Hematopoietic multipotent progenitor cell treated with erythropoietin and hydrocortisone succinate and interleukin-3 and kit ligand, for 6 days (in vitro differentiated cells): Measurements from ENCODE around the gene TPK1.

Source experiments
- DNase-seq: peaks from one replicate; pipeline ENCODE4 v3.0.0-alpha.2; 2015

Gene TPK1

DNA sequence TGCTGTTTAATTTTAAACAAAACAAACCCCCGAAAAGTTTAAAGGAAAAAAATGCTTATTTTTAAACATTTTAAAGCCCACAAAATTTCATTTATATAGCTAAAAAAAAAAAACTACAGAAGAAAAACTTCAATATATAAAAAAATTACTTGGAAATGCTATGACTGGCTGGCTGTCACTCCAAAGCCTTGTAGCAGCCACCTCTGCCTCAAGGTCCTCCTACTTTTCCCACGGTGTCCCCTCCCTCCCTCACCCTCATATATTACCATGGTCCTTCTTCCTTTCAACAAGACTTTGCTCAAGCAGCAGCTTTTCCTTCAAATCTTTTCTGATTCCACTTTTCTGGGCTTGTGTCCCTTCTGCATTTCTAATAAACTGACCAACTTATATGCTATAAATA lies 122.0 kb downstream of the TPK1 start:
- DNase-seq = no peak

DNA sequence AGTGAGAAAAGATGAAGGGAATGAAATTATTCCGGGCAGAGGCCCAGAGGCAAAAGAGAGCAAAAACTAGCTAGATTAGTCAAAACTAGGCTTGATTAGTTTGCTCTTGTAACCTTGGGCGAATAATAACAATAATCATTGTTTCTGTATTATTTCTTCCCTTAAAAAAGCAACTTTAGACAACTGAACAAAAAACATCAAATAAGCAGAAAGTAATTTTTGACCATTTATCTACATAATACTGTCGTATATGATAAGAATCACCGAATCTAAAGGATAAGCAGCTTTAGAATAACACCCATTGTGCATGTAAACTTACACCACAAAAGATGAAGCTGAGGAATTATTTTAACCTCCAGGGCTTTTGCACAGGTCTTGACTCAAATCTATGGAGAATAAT lies 125.1 kb downstream of the TPK1 start:
- no peak for DNase-seq

DNA sequence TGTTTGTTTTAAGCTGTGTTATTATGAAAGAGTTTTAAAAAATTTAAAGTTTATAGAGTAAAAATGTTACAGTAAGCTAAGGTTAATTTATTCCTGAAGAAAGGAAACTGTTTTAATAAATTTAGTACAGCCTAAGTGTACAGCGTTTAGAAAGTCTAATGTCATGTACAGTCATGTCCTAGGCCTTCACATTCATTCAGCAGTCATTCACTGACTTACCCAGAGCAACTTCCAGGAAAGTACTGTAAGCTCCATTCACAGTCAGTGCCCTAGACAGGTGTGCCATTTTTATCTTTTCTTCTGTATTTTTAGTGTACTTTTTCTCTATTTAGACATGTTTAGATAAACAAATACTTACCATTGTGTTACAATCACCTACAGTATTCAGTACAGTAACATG lies 126.8 kb downstream of the TPK1 start:
- no peak for DNase-seq

DNA sequence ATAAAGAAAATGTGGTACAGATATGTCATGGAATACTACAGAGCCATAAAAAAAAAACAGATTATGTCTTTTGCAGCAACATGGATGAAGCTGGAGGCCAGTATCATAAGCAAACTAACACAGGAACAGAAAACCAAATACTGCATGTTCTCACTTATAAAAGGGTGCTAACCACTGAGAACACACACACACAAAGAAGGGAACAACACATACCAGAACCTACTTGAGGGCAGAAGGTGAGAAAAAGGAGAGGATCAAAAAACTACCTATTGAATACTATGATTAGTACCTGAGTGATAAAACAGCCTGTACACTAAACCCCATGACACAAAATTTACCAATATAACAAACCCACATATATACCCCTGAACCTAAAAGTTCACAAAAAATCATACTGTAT lies 144.6 kb downstream of the TPK1 start:
- no peak for DNase-seq

- no peak for DNase-seq
Measured at GRCh38 chr7:144682581-144683280, 153.1 kb downstream of the TPK1 start.

DNA sequence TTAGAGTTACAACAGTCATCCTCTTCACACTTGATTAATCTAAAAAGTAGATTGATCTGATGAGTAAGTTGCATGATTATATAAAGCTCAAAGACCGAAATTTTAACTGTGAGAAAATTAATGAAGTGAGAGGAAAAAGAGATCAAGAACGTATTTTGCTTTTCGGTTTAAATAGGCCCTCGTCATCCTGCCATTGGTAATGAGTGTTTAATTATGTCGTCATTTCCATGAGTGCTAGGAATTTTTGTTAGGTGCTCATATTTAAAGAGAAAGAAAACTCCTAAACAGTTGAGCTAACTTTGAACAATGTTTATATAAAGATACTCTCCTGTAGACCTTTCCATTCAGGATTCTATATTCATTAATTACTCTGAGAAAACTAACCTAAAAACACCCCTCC lies 159.4 kb downstream of the TPK1 start:
- no peak for DNase-seq

DNA sequence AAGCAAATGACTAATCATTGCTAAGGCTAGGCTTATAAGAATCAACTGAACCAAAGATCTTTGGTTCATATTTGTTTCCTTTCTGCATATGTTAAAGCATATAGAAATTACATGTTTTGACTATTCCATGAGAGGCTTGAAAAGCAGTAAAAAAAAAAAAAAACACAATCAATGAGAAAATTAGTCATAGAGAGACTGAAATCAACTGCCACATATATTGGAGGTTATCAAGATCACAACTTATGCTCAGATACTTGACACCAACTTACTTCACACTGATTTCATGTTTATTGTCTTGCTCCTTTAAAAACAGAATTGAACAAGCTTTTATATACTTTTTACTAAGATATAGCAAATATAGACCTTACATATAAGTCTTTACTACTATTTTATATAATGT lies 161.3 kb downstream of the TPK1 start:
- DNase-seq = no peak

- no peak for DNase-seq
Measured at GRCh38 chr7:144672869-144673268, 163.0 kb downstream of the TPK1 start.

DNA sequence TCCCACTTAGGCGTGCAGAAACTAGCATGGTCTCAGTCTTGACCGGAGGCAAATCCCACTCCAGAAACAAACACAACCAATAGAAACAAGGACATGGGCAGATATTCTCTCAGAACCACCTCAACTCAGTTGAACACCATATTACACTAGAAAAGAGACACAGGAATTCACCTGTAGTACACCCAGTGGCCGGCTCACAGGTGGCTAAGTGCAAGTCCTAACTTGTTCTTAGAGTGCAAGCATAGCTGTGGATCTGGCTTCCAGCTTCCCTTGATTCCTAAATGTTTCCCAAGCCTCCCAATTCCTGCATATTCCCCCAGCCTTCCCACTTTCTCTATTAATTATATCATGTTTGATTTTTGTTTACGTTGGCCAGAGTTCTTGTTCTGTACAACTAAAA lies 164.4 kb downstream of the TPK1 start:
- DNase-seq = no peak

GRCh38 chr7:144670218-144670617 lies 165.6 kb downstream of the TPK1 start:
- peak; percentile 57 for DNase-seq

DNA sequence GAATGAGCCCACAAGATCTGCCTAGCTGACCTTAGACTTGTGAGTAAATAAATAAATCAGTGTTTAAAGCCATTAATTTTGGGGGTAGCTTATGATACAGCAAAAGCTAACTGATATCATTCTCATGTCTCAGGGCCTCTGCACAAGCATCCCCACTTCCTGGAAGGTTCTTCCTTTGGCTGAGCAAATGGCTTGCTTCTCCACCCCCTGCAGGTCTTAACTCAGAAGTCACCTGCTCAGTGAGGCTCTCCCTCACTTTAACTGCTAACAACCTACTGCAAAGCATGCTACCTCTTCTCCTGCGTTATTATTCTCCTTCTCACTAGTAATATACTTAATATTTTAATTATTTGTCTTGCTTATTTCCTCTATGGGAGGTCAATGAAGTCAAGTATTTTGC lies 167.3 kb downstream of the TPK1 start:
- no peak for DNase-seq

GRCh38 chr7:144665689-144666381 lies 170.0 kb downstream of the TPK1 start:
- DNase-seq = no peak

DNA sequence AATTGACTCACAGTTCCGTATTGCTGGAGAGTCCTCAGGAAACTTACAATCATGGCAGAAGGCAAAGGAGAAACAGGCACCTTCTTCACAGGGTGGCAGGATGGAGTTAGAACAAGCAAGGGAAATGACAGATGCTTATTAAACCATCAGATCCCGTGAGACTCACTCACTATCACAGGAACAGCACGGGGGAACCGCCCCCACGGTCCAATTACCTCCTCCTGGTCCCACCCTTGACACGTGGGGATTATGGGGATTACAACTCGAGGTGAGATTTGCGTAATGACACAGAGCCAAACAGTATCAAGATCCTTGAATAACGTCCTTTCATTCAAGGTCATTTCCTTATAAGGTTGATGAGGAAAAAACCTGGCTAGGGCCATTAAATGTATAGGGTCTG lies 176.6 kb downstream of the TPK1 start:
- no peak for DNase-seq

DNA sequence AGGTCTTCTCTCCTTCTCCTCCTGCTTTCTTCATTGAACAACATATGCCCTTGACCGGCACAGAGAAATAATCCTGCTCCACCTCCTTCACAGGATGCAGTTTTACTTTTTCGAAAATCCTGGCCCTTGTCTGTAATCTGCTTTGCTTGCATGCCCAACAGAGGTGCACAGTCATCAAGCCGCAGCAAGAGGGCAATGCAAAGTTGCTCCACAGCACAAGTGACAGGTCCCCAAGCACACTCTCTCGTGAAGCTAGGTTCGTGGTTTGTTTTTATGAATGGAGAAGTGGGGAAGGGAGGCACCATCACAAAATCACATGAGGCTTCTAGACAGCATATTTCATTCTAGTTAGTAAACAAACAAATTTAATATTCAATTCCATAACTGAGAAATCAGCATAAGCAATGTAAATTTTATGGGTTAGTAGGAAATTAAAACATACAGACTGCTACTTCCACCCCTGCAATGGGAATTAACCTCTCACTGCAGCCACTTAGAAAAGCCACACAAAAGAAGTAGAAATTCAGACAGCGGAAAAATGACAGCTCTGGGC lies 178.8 kb downstream of the TPK1 start:
- peak; percentile 44 for DNase-seq

DNA sequence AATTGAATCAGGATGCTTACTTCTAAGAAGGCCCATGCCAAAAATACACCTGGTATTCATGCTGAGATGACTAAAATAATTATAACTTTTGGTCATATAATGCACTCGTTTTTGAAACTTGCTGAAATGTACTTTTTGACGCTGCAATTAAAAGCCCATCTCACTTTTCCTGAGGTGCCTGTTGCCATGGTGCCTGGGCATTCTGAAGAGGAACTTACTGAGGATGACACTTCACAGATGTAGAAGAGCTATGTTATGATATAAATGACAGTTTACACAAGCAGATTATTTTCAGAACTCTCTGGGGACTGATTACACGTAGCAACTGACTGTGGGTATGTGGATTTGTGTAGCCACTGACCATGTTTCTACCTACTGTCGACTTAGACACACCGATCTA lies 182.4 kb downstream of the TPK1 start:
- DNase-seq = no peak

DNA sequence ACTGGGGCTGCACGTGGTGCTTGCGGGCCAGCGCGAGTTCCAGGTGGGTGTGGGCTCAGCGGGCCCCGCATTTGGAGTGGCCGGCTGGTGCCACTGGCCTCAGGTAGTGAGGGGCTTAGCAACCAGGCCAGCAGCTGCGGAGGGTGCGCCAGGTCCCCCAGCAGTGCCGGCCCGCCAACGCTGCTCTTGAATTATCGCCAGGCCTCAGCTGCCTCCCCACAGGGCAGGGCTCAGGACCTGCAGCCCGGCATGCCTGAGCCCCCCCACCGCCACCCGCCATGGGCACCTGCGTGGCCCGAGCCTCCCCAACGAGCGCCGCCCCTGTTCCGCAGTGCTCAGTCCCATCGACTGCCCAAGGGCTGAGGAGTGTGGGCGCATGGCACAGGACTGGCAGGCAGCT lies 185.4 kb downstream of the TPK1 start:
- DNase-seq = no peak

DNA sequence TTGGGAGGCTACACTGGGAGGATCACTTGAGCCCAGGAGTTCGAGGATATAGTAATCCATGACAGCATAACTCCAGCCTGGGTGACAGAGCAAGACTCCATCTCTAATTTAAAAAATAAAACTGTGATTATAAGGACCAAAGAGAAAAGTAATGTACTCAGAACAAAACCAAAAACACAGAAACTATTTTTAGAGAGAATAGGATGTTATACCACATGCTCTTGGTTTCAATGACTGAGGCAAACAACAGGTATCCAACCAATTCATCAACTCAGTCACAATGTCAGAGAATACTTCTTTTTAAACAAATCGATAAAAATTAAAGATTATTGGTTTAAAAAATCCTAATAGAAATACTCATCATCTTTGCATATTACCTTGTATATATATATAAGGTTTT lies 186.7 kb downstream of the TPK1 start:
- no peak for DNase-seq

- no peak for DNase-seq
Measured at GRCh38 chr7:144641389-144642044, 194.3 kb downstream of the TPK1 start.

- DNase-seq = no peak
Measured at GRCh38 chr7:144632724-144633123, 203.1 kb downstream of the TPK1 start.

- DNase-seq = no peak
Measured at GRCh38 chr7:144629598-144629997, 206.3 kb downstream of the TPK1 start.

DNA sequence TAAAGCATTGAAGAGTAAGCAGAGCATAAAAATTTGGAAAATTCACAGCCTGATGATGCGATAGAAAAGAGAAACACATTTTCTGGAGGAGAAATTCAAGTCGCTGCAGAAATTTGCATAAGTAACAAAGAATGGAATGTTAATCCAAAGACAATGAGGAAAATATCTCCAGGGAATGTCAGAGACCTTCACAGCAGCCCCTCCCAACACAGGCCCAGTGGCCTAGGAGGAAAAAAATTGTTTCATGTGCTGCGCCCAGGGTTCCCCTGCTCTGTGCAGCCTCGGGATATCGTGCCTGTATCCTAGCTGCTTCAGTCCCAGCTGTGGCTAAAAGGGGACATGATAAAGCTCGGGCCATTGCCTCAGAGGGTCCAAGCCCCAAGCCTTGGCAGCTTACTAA lies 206.8 kb downstream of the TPK1 start:
- no peak for DNase-seq

DNA sequence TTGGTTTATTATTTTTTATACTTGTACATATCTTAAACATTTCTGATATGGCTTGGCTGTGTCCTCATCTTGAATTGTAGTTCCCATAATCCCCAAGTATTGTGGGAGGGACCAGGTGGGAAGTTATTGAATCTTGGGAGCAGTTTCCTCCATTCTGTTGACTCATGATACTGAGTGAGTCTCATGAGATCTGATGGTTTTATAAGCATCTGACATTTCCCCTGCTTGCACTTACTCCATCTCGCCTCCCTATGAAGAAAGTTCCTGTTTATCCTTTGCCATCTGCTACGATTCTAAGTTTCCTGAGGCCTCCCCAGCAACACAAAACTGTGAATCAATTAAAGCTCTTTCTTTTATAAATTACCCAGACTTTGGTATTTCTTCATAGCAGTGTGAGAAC lies 207.7 kb downstream of the TPK1 start:
- no peak for DNase-seq

GRCh38 chr7:144622745-144623144 lies 213.1 kb downstream of the TPK1 start:
- no peak for DNase-seq

DNA sequence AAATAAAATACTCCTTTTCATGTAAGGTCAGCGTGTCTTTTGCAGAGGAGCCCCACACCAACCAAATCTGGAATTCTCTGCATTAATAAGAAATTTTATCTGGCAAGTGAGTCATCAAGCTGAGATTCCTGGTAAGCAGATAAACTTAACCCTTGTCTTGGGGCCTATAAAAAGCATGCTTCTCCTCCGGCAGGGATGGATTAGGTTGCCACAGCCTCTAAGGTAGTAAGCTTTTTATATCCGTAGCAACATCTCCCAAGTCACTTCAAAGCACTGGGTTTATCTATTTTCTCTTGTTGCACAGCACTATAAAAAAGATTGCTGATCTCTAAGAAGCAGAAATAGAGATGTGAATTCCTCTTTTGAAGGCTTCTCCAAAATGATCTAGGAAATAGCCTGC lies 229.6 kb downstream of the TPK1 start:
- no peak for DNase-seq
